ENCODE data around the gene TERF2IP. TPM values are rescaled to one million over a fixed set of nuclear protein-coding genes. Genes with fewer than 3 reads are reported as not detected.

Gene TERF2IP
- polyA plus RNA-seq, 3 donors, result 39.7 to 64.1 (median 47.9) TPM

GRCh38 chr16:75624921-75625334, 22.6 kb upstream of the TERF2IP start:
- DNase-seq, result peak in 2 of 3 donors; percentile 30 to 40
- peaks cover 12 to 24% of the 10 kb centered on the region in 2 donors for H3K4me1 ChIP-seq (ENCODE audit: control insufficient read depth in 1 of 2, insufficient read depth in 2 of 2, low read length in 2 of 2)
- no peak overlapping the region for H3K4me2 ChIP-seq (replicated peaks; ENCODE audit: extremely low read depth, low read length, poor library complexity, severe bottlenecking)
- peaks cover 38 to 54% of the 10 kb centered on the region in 2 donors for H3K36me3 ChIP-seq (replicated peaks in 1 of 2; ENCODE audit: control insufficient read depth in 1 of 2, insufficient read depth in 2 of 2, low read length in 2 of 2)
- Mint-ChIP-seq H3K27ac (peak overlapping the region in 1 of 7 donors; percentile 40), H3K27me3 (ENCODE audit: low read depth in 3 of 3) (no peaks in the 10 kb centered on the region), H3K36me3 (peaks cover 48 to 52% of the 10 kb centered on the region in 2 donors), H3K4me3 (no peak overlapping the region), H3K4me1 (peaks cover 33% of the 10 kb centered on the region), H3K9me3 (no peaks in the 10 kb centered on the region)
- no peak overlapping the region for H2AFZ ChIP-seq (ENCODE audit: insufficient read depth, low read depth, low read length, poor library complexity, severe bottlenecking)
- no peaks in the 10 kb centered on the region for H3K27me3 ChIP-seq (ENCODE audit: control insufficient read depth in 2 of 2, insufficient read depth in 2 of 2, low read length in 2 of 2)
- no peak overlapping the region for H3K27ac ChIP-seq (ENCODE audit: low read depth in 1 of 2, low read length in 2 of 2)
- 100% methylated on average over 3 of the region's 4 CpGs for WGBS (ENCODE audit: insufficient coverage)
- TF ChIP-seq CTCF (IDR thresholded peaks at IDR 0.05), result no peak
- no peaks in the 10 kb centered on the region for H4K20me1 ChIP-seq (ENCODE audit: insufficient read depth, low read length)
- peaks cover 12% of the 10 kb centered on the region for H3K79me2 ChIP-seq (ENCODE audit: insufficient read depth, low read length)
- no peaks in the 10 kb centered on the region for H3K9me3 ChIP-seq (replicated peaks in 1 of 2; ENCODE audit: control insufficient read depth in 1 of 2, insufficient read depth in 1 of 2, low read length in 2 of 2)
- H3K4me3 ChIP-seq (replicated peaks in 1 of 3; ENCODE audit: low read depth in 2 of 3, low read length in 3 of 3), result no peak overlapping the region
- intact Hi-C loops (cut with micrococcal nuclease), result loop anchor here (5.0 to 10.0 kb wide), 5 partner anchors 58 to 193 kb away; partner anchors contain the start of genes CFDP1 (in 2 of the 2), GABARAPL2 (in 2 of the 2) and TMEM170A (in 2 of the 2)
- no peak overlapping the region for H3K9ac ChIP-seq (ENCODE audit: insufficient read depth, low read length, poor library complexity, severe bottlenecking)

GRCh38 chr16:75626806-75627205, 20.8 kb upstream of the TERF2IP start:
- H3K27ac Mint-ChIP-seq, result peak overlapping the region in 3 of 7 donors; percentile 4 to 42 (median 14)
- H3K27ac ChIP-seq (ENCODE audit: low read depth in 1 of 2, low read length in 2 of 2), result no peak overlapping the region
- H3K4me3 Mint-ChIP-seq, result no peak overlapping the region
- H3K36me3 ChIP-seq (replicated peaks in 1 of 2; ENCODE audit: control insufficient read depth in 1 of 2, insufficient read depth in 2 of 2, low read length in 2 of 2), result peaks cover 53 to 66% of the 10 kb centered on the region in 2 donors
- H3K27me3 Mint-ChIP-seq (ENCODE audit: low read depth in 3 of 3), result no peaks in the 10 kb centered on the region
- TF ChIP-seq CTCF (IDR thresholded peaks at IDR 0.05), result no peak
- H3K4me2 ChIP-seq (replicated peaks; ENCODE audit: extremely low read depth, low read length, poor library complexity, severe bottlenecking), result no peak overlapping the region
- H3K9me3 ChIP-seq (replicated peaks in 1 of 2; ENCODE audit: control insufficient read depth in 1 of 2, insufficient read depth in 1 of 2, low read length in 2 of 2), result no peaks in the 10 kb centered on the region
- no peaks in the 10 kb centered on the region for H3K27me3 ChIP-seq (ENCODE audit: control insufficient read depth in 2 of 2, insufficient read depth in 2 of 2, low read length in 2 of 2)
- H3K4me1 Mint-ChIP-seq, result peaks cover 16% of the 10 kb centered on the region
- intact Hi-C loops (cut with micrococcal nuclease), result loop anchor here (10.0 kb wide), 2 partner anchors 162 to 192 kb away; partner anchors contain the start of genes TMEM170A (in 2 of the 2) and CFDP1 (in 1 of the 2)
- no peaks in the 10 kb centered on the region for H4K20me1 ChIP-seq (ENCODE audit: insufficient read depth, low read length)
- WGBS (ENCODE audit: insufficient coverage), result 95% methylated on average over 4 of the region's 4 CpGs
- no peak for DNase-seq
- H3K9ac ChIP-seq (ENCODE audit: insufficient read depth, low read length, poor library complexity, severe bottlenecking), result no peak overlapping the region
- no peak overlapping the region for H3K4me3 ChIP-seq (replicated peaks in 1 of 3; ENCODE audit: low read depth in 2 of 3, low read length in 3 of 3)
- H2AFZ ChIP-seq (ENCODE audit: insufficient read depth, low read depth, low read length, poor library complexity, severe bottlenecking), result no peak overlapping the region
- H3K4me1 ChIP-seq (ENCODE audit: control insufficient read depth in 1 of 2, insufficient read depth in 2 of 2, low read length in 2 of 2), result peaks cover 11 to 12% of the 10 kb centered on the region in 2 donors
- H3K36me3 Mint-ChIP-seq, result peaks cover 62 to 63% of the 10 kb centered on the region in 2 donors
- no peaks in the 10 kb centered on the region for H3K9me3 Mint-ChIP-seq
- H3K79me2 ChIP-seq (ENCODE audit: insufficient read depth, low read length), result peaks cover 12% of the 10 kb centered on the region
